Central memory CD4-positive, alpha-beta T cell (primary cell): ENCODE data around the gene PIGQ.

ENCODE experiments used
- DNase-seq: peaks from one replicate; pipeline ENCODE4 v3.0.0; 2022
- total RNA-seq, 3 experiments: gene quantifications; one replicate each; lab custom pipeline; 2026; lab: John Stamatoyannopoulos, UW

Gene PIGQ
- total RNA-seq: 16.7 to 19.9 (median 19.9) reads per million in 3 experiments

DNA sequence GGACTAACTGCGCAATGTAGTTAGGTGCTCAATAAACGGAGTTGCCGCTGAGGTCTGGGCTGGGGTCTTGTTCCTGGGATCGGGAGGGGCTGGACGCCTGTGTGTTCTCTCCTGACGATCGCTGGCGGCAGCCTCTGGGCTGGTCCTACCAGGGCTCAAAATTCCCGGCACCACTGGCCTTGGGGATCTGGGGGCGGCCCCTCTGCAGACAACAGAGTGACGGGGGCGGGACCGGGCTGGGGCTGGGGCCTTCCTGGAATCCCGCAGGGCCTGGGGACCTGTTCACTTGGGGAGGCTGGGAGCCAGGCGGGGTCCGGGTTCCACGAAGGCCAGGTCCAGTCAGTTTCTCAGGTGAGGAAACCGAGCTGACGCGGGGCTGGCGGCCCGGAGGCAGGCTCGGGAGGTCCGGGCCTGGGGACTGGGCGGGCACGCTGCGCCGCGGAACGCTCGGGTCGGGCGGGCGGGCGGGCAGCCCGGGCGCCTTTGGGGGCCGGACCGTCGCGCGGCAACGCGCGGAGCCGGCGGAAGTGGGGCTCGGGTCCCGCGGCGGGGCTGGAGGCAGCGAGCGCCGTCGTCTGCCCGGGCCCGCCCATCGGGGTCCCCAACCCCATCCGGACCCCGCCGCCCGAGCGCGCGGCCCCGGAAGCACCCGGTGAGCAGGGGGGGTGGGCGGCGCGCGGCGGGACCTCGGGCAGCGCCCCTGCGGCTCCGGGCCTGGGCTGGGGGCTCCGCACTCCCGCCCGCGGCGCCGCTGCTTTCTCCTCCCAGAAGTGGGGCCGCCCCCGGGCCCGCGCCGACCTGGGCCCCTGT is at the start of gene PIGQ:
Gene PIGQ (plus strand): TSS at position 524 of the 810 bp plus-strand sequence. CDS start 4,107 bp downstream, outside the sequence.
- peak; percentile 63 for DNase-seq

DNA sequence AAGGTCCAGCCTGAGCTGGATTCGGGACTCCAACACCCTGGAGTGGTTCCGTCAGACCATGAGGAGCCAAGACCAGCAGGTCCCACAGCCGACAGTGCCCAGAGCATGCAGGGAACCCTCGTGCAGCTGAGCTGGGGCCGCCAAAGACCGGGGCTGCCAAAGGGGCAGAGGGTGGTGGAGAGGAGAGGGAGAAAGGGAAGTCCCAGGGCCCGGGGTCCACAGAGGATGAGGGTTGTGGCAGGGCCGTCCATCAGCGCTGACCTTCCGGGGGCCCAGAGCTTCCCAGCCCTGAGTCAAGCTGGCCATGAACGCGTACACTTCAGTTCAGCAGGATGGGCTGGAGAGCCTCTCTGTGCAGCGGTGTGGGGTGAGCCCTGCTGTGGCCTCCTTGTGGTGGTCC is 48.9 kb upstream of the PIGQ start:
- no peak for DNase-seq

DNA sequence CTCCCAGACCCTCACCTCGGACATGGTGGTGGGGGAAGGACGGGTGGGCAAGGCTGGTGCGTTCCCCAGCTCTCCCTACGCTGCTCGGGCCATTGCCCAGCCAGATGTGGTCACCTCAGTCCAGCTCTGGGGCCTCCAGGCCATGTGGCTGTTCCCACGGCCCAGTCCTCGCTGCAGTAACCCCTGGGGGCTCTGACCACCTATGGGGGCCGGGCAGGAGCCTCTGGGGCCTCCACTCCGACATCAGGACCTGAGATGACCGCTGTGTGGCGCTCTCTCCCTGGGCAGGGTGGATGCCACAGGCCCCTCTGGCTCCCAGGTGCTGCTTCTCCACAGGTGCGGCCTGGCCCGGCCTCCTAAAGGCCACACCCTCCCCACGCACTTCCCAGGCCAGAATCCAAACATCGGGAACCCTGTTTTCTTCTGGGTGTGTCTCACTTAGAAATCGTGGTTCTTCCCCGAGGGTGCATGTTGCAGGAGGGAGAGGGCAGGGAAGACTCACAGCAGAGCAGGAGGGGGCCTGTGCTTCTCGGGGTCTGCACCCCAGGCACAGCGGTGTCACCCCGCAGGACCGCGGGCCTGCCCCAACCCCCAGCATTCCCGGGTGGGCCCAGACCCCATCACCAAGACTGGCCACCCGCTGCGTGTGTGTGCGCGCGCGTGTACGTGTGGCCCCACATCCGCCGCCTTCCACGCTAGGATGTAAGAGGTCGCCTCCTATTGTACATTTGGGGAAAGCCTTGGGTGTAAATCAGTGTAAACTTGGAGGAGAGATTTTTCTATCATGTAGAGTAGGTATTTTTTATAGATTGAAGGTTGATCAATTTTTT is 48.2 kb upstream of the PIGQ start:
- no peak for DNase-seq

DNA sequence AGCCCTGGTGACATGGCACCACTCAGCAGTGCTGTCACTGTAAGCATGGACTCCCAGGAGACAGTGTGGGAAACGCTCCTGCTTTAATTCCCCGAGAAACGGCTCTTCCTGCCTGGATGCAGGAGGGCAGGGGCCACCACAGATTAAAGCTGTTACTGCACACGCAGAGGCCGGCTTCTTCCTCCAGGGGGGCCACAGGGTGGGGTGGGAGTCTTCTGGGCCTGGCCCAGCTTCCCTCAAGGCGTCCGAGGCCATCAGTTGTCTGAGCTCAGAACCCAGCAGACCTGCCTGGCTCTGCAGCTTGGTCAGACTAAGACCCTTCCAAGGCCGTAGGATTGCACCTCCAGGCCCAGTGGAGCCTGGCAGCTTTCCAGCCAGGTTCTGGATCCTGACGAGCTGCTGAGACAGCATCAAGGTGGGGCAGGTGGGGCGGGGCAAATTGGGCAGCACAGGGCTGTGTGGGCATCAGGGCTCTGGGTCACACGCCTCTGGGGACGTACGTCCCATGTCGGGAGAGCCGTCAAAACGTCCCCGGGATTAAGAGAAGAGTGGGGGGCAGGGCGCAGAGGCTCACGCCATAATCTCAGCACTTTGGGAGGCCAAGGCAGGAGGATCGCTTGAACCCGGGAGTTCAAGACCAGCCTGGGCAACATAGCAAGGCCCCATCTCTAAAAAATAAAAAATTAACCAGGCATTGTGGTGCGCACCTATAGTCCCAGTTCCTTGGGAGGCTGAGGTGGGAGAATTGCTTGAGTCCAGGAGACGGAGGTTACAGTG is 47.3 kb upstream of the PIGQ start:
- no peak for DNase-seq

- DNase-seq: no peak
Observed at GRCh38 chr16:523097-523741, 46.5 kb upstream of the PIGQ start.

DNA sequence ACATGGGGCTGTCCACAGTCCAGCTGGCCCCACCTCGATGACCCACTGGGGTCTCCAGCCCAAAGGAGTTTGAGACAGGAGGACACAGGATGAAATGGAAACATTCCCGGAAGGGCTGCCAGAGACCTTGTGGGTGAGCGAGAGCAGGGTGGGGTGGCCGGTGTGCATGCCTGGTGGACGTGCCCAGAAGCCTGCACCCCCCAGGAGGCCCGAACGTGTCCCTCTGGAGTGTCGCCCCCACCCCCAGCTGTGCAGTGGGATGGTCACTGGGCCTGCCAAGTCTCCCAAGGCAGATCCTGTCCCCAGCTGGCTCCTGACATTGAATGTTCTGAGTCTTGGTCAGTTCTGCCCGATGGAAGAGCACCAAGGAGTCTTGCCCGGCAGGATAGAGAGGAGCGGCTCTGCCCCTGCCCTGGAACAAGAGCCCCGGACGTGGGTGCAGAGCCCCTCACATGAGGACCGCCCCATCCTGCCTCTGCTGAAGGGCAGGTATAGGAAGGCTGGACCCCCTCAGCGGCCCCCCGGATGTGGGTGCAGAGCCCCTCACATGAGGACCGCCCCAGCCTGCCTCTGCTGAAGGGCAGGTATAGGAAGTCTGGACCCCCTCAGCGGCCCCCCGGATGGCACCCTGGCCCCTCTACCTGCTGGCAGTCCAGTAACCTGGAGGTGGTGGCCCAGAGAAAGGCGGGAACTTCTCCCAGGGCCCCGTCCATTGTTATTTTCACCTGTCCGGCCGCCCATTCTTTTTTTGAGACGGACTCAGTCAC is 45.3 kb upstream of the PIGQ start:
- DNase-seq: no peak

- DNase-seq: no peak
Observed at GRCh38 chr16:525123-525519, 44.6 kb upstream of the PIGQ start.

- DNase-seq: peak; percentile 24
Observed at GRCh38 chr16:525520-526180, 44.1 kb upstream of the PIGQ start.

DNA sequence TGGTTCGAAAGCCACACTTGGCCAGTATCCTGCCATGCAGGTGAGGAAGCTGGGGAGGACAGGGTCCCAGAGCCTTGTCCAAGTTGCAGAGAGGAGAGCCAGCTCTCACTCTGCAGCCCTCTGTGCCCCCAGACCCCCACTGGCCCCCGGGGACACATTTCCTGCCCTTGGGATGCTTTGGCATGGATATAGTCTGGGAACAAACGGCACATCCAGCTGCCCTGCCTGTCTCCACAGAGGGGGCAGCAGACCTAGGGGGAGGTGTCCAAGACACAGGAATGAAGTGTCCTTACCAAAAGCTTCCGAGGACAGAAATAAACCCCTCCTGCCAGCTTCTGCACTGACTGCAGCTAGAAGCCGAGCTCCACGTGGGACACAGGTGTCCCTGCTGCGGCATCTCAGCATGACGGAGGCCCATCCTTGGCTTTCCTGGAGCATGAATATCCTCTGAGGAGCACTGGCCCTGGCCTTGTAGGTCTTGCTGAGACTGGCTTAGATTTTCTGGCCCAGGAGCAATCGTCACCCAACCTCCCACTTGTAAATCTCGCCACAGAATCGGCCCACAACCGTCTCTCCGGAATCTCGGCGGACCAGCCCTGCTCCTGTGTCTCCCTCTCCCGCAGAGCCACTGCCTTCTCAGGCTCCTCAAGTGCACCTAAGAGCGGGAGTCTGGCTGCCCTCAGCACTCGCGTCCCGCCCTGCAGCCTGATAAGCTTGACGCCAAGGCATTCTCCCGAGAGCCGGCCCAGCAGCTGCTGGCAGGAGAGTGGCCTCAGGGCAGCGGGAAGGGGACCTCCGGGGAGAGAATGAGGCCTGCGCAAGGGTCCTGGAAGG is 43.4 kb upstream of the PIGQ start:
- peak; percentile 19 for DNase-seq

DNA sequence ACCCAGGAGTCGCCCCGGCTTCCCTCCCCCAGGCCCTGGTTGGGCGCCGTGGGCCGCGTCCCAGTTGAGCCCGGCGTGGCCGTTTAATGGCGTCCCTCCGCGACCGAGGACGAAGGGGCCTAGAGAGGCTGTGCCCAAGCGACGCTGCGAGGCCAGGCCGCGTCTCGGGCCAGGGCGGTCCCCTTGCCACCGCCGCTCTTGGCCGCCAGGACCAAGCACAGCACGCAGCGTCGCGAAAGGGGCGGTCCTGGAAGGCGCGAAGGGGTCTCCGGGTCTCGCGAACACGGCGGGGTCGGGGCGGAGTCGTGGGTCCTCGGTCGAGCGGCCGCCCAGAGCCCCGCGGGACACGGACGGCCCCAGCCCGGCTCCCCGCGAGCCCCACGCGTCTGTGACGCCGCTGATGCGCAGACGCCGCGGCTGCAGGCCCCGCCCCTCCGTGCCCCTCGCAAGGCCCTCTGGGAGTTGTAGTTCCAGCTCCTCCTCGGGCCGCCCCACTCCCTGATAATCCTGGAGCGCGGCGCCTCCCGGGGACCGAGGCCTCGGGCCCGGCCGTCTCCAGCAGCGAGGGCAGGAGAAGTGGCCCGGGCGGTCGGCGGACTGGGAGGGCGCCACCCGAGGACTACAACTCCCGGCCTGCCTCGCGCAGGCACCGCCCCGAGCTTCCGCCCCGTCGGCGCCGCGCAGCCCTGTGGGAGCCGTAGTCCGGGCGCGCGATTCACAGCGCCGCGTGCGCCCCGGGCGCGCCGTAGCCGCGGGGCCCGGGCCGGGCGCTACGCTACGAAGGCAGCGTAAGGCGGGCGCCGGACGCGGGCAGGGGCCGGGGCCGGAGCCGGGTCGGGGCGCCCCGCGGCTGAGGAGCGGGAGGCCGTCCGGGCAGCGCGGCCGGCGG is 42.5 kb upstream of the PIGQ start, which contains the start of gene CAPN15:
Gene CAPN15 (plus strand): TSS at position 698 of the 889 bp plus-strand sequence. CDS start 19,127 bp downstream, outside the sequence.
- DNase-seq: peak; percentile 86

DNA sequence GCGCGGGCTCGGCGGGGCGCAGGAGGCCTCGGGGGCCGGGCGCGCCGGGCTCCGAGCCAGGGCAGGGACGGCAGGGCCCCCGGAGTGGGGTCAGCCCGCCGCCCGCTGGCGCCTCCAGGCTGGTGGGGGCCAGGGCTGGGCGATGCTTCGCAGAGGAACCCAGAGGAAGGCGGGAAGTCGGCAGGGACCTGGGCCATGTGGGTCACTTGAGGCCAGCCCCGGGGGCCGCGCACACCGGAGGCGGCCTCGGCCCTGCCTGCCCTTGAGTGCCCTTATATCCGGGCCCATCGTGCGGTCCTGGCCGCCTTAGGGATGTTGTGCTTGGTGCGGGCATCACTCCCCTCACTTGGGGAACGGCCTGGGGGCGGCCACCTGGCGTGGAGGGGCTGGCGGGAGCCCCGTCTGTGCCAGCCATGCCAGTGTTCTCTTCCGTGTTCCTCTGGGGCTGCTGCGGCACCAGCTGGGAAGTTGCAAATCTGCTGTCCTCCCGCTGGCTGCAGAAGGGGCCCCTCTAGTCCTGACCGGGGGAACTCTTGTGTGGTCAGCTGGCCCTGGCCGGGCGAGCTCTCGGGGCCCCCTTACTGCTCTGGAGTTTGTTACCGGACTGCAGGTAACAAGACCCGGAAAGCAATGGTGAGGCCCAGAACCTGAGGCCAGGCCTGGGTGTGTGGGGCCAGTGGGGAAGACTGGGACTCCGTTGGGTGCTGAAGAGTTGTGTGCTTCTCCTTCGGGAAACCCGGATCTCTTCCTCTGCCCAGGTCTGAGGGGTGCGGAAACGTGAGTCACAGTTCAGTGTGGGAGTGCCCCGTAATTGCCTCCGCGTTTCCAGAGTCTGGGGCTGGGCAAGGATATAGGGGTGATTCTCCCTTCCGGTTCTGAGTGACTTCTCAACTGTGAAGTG is 41.4 kb upstream of the PIGQ start:
- DNase-seq: no peak

DNA sequence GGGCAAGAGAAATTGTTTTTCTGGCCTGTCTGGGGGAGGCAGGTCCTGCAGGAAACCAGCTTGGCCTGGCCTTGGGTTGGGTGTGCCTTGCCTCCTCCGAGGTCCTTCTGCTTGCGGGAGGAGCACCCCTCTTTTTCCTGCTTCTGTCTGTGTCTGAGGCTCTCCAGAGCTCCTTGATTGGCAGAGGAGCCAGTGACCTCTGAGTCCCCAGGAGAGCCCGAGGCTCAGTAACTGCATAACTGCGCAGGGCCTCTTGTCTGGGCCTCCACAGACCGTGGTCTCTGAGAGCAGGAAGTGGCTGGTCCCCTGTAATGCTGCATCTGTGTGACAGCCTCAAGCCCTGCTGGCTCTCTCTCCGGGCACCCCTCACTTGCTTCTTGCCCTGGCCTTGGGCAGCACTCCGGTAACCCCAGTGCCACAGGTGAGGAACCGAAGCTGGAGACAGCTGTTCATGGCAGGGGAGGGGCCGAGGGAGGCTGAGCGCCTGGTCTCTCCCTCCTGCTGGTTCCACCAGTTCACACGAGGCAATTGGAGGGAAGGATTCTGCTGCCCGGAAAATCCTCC is 40.7 kb upstream of the PIGQ start:
- no peak for DNase-seq

DNA sequence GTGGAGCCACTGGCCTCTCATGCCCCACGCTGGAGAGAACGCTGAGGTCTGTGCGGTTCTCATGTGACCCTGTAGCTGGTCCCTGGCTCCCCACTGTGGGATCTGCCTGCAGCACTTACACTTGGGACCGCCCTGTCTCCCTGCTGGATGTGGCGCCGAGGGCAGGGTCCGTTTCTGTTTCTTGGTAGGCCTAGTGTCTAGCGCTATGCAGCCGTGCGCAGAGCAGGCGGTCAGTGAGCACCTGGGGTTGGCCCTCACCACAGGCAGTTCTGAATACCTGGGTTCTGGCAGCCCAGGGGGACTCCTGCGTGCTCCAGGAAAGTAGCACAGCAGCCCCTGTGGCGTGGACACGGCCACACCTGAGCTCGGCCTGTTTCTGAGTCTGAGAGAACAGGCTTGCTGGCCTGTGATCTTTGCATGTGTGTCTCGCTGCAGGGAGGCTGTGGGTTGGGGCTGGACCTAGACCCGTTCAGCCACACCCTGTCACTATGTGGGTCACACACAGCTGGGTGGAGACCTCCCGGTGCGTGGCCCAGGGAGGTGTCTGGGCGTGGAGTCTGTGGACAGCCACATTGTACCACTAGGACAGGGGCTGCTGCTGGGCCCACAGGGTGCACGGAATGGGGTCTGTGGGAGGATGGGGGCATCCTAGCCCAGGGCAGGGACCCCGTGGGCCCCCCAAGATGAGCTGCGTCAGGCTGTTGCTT is 39.5 kb upstream of the PIGQ start:
- DNase-seq: no peak

DNA sequence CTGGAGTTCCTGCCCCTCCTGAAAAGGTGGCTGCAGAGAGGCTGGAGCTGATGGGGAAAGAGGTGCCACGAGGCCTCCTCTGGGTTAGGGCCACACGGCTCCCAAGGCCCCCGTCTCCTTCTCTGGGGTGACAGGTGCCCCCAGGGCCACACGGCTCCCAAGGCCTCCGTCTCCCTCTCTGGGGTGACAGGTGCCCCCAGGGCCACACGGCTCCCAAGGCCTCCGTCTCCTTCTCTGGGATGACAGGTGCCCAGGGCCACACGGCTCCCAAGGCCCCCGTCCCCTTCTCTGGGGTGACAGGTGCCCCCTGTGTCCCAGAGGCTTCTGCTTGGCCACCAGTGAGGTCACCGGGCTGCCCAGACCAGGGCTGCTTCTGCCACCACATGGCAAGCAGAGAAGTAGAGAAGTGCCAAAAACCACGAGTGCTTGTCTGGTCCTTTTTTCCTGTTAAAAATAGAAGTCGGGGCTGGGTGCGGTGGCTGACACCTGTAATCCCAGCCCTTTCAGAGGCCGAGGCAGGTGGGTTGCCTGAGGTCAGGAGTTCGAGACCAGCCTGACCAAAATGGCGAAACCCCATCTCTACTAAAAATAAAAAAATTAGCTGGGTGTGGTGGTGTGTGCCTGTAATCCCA is 38.2 kb upstream of the PIGQ start:
- no peak for DNase-seq

- DNase-seq: no peak
Observed at GRCh38 chr16:533391-534123, 36.2 kb upstream of the PIGQ start.

GRCh38 chr16:534135-534534 is 35.6 kb upstream of the PIGQ start:
- no peak for DNase-seq
